ENCODE measurements around the gene FRMD4A.

The FRMD4A gene

GRCh38 chr10:13630231-13630630 lies 700.5 kb downstream of the FRMD4A start:
- DNase-seq (ENCODE audit: extremely low read depth, low read depth) = no peak
- no peak overlapping the region for H3K4me3 ChIP-seq (replicated peaks; ENCODE audit: low read depth, low read length)
- TF ChIP-seq, protein P1, sequence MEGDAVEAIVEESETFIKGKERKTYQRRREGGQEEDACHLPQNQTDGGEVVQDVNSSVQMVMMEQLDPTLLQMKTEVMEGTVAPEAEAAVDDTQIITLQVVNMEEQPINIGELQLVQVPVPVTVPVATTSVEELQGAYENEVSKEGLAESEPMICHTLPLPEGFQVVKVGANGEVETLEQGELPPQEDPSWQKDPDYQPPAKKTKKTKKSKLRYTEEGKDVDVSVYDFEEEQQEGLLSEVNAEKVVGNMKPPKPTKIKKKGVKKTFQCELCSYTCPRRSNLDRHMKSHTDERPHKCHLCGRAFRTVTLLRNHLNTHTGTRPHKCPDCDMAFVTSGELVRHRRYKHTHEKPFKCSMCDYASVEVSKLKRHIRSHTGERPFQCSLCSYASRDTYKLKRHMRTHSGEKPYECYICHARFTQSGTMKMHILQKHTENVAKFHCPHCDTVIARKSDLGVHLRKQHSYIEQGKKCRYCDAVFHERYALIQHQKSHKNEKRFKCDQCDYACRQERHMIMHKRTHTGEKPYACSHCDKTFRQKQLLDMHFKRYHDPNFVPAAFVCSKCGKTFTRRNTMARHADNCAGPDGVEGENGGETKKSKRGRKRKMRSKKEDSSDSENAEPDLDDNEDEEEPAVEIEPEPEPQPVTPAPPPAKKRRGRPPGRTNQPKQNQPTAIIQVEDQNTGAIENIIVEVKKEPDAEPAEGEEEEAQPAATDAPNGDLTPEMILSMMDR (IDR thresholded peaks at IDR 0.05; ENCODE audit: low read depth, low read length, missing control alignments) = no peak

- DNase-seq (ENCODE audit: extremely low read depth, low read depth) = no peak
- H3K4me3 ChIP-seq (replicated peaks; ENCODE audit: low read depth, low read length) = no peak overlapping the region
- TF ChIP-seq, protein P1 (IDR thresholded peaks at IDR 0.05; ENCODE audit: low read depth, low read length, missing control alignments) = no peak
These were observed 701.6 kb downstream of the FRMD4A start for GRCh38 chr10:13629116-13629515.

DNA sequence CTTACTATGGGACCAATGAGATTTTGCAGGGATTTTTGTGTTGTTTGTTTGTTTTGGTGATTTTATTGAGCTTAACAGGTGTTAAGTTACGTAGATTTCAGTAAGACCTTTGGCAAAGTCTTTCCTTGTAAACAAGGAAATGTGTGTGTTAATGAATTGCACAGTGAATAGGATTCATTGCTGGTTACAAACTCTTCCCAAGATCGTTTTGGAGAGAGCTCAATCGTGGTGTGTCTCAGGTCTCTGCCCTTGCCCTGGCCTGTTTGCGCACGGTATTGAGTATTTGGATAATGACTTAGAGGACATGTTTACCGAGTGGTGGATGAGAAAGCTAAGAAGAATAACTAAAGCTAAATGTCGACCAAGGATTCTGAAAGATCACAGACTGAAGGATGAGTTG lies 702.1 kb downstream of the FRMD4A start:
- TF ChIP-seq, protein P1 (IDR thresholded peaks at IDR 0.05; ENCODE audit: low read depth, low read length, missing control alignments) = no peak
- no peak overlapping the region for H3K4me3 ChIP-seq (replicated peaks; ENCODE audit: low read depth, low read length)
- DNase-seq (ENCODE audit: extremely low read depth, low read depth) = no peak

DNA sequence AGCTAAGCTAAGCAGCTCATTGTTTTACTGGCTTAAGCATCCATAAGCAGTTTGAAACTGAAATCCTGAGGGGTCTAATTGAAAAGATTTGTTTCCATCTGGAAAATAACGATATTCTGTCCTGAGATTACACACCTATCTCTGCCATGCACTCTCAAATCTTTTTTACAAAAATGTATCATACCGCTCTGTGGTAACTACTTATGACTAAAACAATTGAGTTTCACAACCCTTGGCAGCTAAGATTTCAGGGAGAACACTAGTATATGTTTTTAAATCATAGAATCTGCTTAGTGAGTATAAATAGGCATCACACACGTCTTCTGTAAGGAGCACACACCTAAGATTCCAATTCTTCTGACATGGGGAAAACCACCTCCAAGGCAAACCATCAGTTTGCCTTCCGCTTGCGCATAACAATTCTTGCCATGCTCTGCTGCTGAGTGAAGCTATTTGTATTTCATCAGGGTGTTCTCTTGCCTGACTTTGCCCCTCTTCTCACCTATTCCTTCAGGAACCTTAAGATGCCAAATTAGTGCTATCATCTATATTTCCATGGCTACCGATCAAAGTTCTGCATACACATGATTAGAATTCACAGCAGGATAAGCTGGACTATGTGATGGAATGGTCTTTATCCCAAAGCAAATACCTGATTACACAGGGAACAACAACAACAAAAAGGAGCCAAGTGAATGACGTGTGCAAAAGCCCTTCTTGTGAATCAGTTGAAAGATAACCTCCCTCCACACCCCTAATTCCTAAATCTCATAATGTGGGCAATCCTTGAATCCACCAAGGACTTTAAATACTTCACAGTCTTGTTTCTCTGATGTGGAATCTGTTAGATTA lies 703.0 kb downstream of the FRMD4A start:
- no peak for DNase-seq (ENCODE audit: extremely low read depth, low read depth)
- H3K4me3 ChIP-seq (replicated peaks; ENCODE audit: low read depth, low read length) = no peak overlapping the region
- TF ChIP-seq, protein P1 (IDR thresholded peaks at IDR 0.05; ENCODE audit: low read depth, low read length, missing control alignments) = no peak

DNA sequence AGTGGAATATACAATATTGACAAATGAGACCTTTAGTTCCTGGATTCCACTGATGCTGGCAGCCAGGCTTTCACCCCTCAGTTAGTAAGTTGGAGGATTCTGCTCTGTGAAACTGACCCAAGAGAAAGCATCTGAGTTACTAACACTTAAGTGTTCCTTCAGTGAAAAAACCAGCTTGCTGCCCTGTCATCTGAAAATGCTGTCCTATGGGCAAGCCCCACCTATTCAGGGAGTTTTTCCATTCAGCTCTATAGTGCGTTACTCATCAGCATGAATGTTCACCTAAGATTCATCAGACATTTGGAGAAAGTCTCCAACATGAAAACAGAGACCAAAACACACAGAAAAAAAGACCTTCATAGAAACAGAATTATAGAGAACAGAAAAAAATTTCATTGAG lies 706.1 kb downstream of the FRMD4A start:
- no peak overlapping the region for H3K4me3 ChIP-seq (replicated peaks; ENCODE audit: low read depth, low read length)
- TF ChIP-seq, protein P1 (IDR thresholded peaks at IDR 0.05; ENCODE audit: low read depth, low read length, missing control alignments) = no peak
- no peak for DNase-seq (ENCODE audit: extremely low read depth, low read depth)

- no peak overlapping the region for H3K4me3 ChIP-seq (replicated peaks; ENCODE audit: low read depth, low read length)
- TF ChIP-seq, protein P1 (IDR thresholded peaks at IDR 0.05; ENCODE audit: low read depth, low read length, missing control alignments) = no peak
- DNase-seq (ENCODE audit: extremely low read depth, low read depth) = no peak
These were observed 708.8 kb downstream of the FRMD4A start for GRCh38 chr10:13621931-13622330.
